K562 (cell line): ENCODE measurements around the gene SOS1.
"Not testable (repeated sequence)": the region's sequence is repeated elsewhere in the genome, so short reads cannot be mapped to it uniquely, and the experiment has no call there.

ENCODE experiments used
- ATF4 ChIP-seq: fragments of 450-650 bp; formaldehyde crosslinking; IDR thresholded peaks from 2 replicates; pipeline ENCODE4 v1.4.0; 2022; ENCODE audit warnings: mild to moderate bottlenecking, moderate library complexity
- BHLHE40 ChIP-seq: IDR thresholded peaks from 2 replicates; pipeline ENCODE4 v1.6.1; 2011; ENCODE audit warnings: low read length, improper control_type of control experiment
- BRCA1 ChIP-seq, 2 experiments: fragments of 450-650 bp in 1 of 2; sonication (generic) in 1 of 2; formaldehyde crosslinking in 1 of 2; IDR thresholded peaks; 2 replicates each; pipeline versions ENCODE4 v1.5.0 to v1.6.1; 2017 to 2020; ENCODE audit warnings: mild to moderate bottlenecking in 1 of 2, missing genetic modification reagents in 1 of 2
- CEBPB ChIP-seq: fragments of 450-650 bp; IDR thresholded peaks from 2 replicates; pipeline ENCODE4 v1.6.1; 2016; ENCODE audit warnings: missing genetic modification characterization, missing compliant biosample characterization
- CHD2 ChIP-seq: IDR thresholded peaks from 2 replicates; pipeline ENCODE4 v1.6.1; 2011; ENCODE audit warnings: low read depth, low read length
- EZH2 ChIP-seq: IDR thresholded peaks from 2 replicates; pipeline ENCODE4 v1.6.1; 2012; ENCODE audit warnings: low read depth, mild to moderate bottlenecking, inconsistent platforms, low read length, borderline replicate concordance
- HCFC1 ChIP-seq: IDR thresholded peaks from 2 replicates; pipeline ENCODE4 v1.6.1; 2012; ENCODE audit warnings: low read depth, low read length, improper control_type of control experiment
- MAZ ChIP-seq, 2 experiments: fragments of 450-650 bp in 1 of 2; sonication (generic) in 1 of 2; formaldehyde crosslinking; IDR thresholded peaks in 1 of 2; conservative IDR thresholded peaks in 1 of 2; 2 replicates each; pipeline versions ENCODE4 v1.4.0 to v1.5.0; 2020; ENCODE audit warnings: mild to moderate bottlenecking in 1 of 2, missing genetic modification reagents in 1 of 2
- NBN ChIP-seq: fragments of 450-650 bp; IDR thresholded peaks from 2 replicates; pipeline ENCODE4 v1.6.1; 2016; ENCODE audit warnings: low read depth, mild to moderate bottlenecking
- POLR2A ChIP-seq: fragments of 450-650 bp; conservative IDR thresholded peaks from 2 replicates; pipeline ENCODE4 v1.6.1; 2016
- TCF7 ChIP-seq: sonication (generic); IDR thresholded peaks from 2 replicates; pipeline ENCODE4 v1.6.1; 2016; ENCODE audit warnings: antibody characterized with exemption, borderline replicate concordance
- THRA ChIP-seq: fragments of 450-650 bp; IDR thresholded peaks from 2 replicates; pipeline ENCODE4 v1.6.1; 2017; ENCODE audit warnings: mild to moderate bottlenecking, moderate library complexity
- YBX1 ChIP-seq: fragments of 450-650 bp; IDR thresholded peaks from 2 replicates; pipeline ENCODE4 v1.7.1; 2016; ENCODE audit warnings: mild to moderate bottlenecking

GRCh38 chr2:39052665-39053064 is 68.2 kb downstream of the SOS1 start:
- TF ChIP-seq CEBPB (tag); HCFC1; MAZ (CRISPR knock-in tag; conservative IDR thresholded peaks at IDR 0.05 in 1 of 2, IDR thresholded peaks at IDR 0.05 in 1 of 2); EZH2; NBN; CHD2; BHLHE40; POLR2A; THRA; TCF7; YBX1; BRCA1 (IDR thresholded peaks at IDR 0.05); BRCA1 (CRISPR knock-in tag; IDR thresholded peaks at IDR 0.05); ATF4 (CRISPR knock-in tag): not testable (repeated sequence)
